ENCODE results near the gene COG1. TPM values are rescaled to one million over a fixed set of nuclear protein-coding genes. Genes with fewer than 3 reads are reported as not detected.

Gene COG1
- total RNA-seq, 1 donor from 2014 or later: 49.3 TPM

- ATAC-seq (no peak), DNase-seq (ENCODE audit: missing footprints) (no peak)
- intact Hi-C loops (cut with DNase I): no loop called here
These were observed 22.6 kb downstream of the COG1 start for GRCh38 chr17:73215447-73215846.

GRCh38 chr17:73223626-73224230 lies 30.9 kb downstream of the COG1 start:
- intact Hi-C loops (cut with DNase I): no loop called here
- ATAC-seq (no peak), DNase-seq (ENCODE audit: missing footprints) (no peak)

GRCh38 chr17:73224237-73224636 lies 31.4 kb downstream of the COG1 start:
- DNase-seq (ENCODE audit: missing footprints) (no peak), ATAC-seq (no peak)
- intact Hi-C loops (cut with DNase I): no loop called here

- intact Hi-C loops (cut with DNase I): no loop called here
- ATAC-seq: no peak
- no peak for DNase-seq (ENCODE audit: missing footprints)
These were observed 31.9 kb downstream of the COG1 start for GRCh38 chr17:73224663-73225305.

GRCh38 chr17:73226556-73227172 lies 33.8 kb downstream of the COG1 start:
- intact Hi-C loops (cut with DNase I): no loop called here
- no peak for DNase-seq (ENCODE audit: missing footprints)
- no peak for ATAC-seq

- DNase-seq (ENCODE audit: missing footprints) (no peak), ATAC-seq (no peak)
- intact Hi-C loops (cut with DNase I): no loop called here
These were observed 34.5 kb downstream of the COG1 start for GRCh38 chr17:73227379-73227778.

GRCh38 chr17:73227944-73228343 lies 35.1 kb downstream of the COG1 start:
- DNase-seq (ENCODE audit: missing footprints) (no peak), ATAC-seq (no peak)
- intact Hi-C loops (cut with DNase I): no loop called here

- DNase-seq (ENCODE audit: missing footprints) (no peak), ATAC-seq (peak; percentile 24)
- intact Hi-C loops (cut with DNase I): no loop called here
These were observed 35.9 kb downstream of the COG1 start for GRCh38 chr17:73228748-73229236.

GRCh38 chr17:73230088-73230487 lies 37.2 kb downstream of the COG1 start:
- ATAC-seq (no peak), DNase-seq (ENCODE audit: missing footprints) (no peak)
- intact Hi-C loops (cut with DNase I): no loop called here

GRCh38 chr17:73231395-73231794 lies 38.5 kb downstream of the COG1 start:
- intact Hi-C loops (cut with DNase I): no loop called here
- no peak for ATAC-seq
- no peak for DNase-seq (ENCODE audit: missing footprints)

- ATAC-seq: peak; percentile 97
- intact Hi-C loops (cut with DNase I): loop anchor here (2.0 kb wide), 1 partner anchor 39 kb away; the partner anchor contains the start of gene COG1
- DNase-seq (ENCODE audit: missing footprints): peak; percentile 99
These were observed 39.2 kb downstream of the COG1 start for GRCh38 chr17:73231841-73232586.

- intact Hi-C loops (cut with DNase I): loop anchor here (2.0 kb wide), 1 partner anchor 40 kb away; the partner anchor contains the start of gene COG1
- ATAC-seq (peak; percentile 49), DNase-seq (ENCODE audit: missing footprints) (peak; percentile 82)
These were observed 39.9 kb downstream of the COG1 start for GRCh38 chr17:73232587-73233373.

- no peak for DNase-seq (ENCODE audit: missing footprints)
- intact Hi-C loops (cut with DNase I): no loop called here
- ATAC-seq: no peak
These were observed 41.9 kb downstream of the COG1 start for GRCh38 chr17:73234736-73235135.

- DNase-seq (ENCODE audit: missing footprints): no peak
- intact Hi-C loops (cut with DNase I): no loop called here
- ATAC-seq: no peak
These were observed 44.9 kb downstream of the COG1 start for GRCh38 chr17:73237714-73238113.

- intact Hi-C loops (cut with DNase I): no loop called here
- no peak for DNase-seq (ENCODE audit: missing footprints)
- no peak for ATAC-seq
These were observed 47.7 kb downstream of the COG1 start for GRCh38 chr17:73240561-73240960.

- intact Hi-C loops (cut with DNase I): loop anchor here (5.0 kb wide), 1 partner anchor 520 kb away; no protein-coding TSS in a partner anchor
- no peak for DNase-seq (ENCODE audit: missing footprints)
These were observed 54.9 kb downstream of the COG1 start for GRCh38 chr17:73247726-73248125.

GRCh38 chr17:73248532-73248931 lies 55.7 kb downstream of the COG1 start:
- ATAC-seq (no peak), DNase-seq (ENCODE audit: missing footprints) (no peak)
- intact Hi-C loops (cut with DNase I): loop anchor here (5.0 kb wide), 1 partner anchor 521 kb away; no protein-coding TSS in a partner anchor

More at GRCh38 chr17:73247726-73248125, 54.9 kb downstream of the COG1 start:
- ATAC-seq: no peak

GRCh38 chr17:73249700-73250099 lies 56.8 kb downstream of the COG1 start:
- intact Hi-C loops (cut with DNase I): loop anchor here (5.0 kb wide), 1 partner anchor 522 kb away; no protein-coding TSS in a partner anchor
- ATAC-seq (no peak), DNase-seq (ENCODE audit: missing footprints) (no peak)
